Epithelial cell of prostate (primary cell): ENCODE data around the gene C10orf105.

ENCODE experiments used
- DNase-seq: peaks from one replicate; pipeline ENCODE4 v3.0.0-alpha.2; 2011; ENCODE audit warnings: low read depth, low spot score
- H3K27ac ChIP-seq: fragments of 450-650 bp; 2 replicates; pipeline ENCODE4 v1.5.1; 2017; ENCODE audit warnings: mild to moderate bottlenecking

C10orf105 gene

GRCh38 chr10:71706216-71707121, 13.1 kb downstream of the C10orf105 start:
- no peak for DNase-seq

DNA sequence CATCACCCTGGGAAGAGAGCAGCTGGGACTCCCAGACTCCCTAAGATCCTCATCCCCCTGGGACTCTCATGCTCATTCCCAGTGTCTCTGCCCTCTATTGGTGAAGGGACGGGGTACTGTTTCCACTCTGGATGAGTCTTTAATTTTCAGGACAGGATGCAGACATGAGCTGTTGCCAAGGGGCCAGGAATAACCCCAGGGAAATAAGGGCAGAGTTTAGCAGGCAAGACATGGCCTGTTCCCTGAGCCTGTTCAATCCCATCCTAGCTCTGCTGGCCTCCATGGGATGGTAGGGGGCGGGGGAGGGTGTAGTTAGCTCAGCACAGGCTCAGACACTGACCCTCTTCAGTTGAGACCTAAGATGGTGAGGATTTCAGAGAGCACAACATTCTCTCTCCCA, 14.0 kb downstream of the C10orf105 start:
- no peak for DNase-seq
- no peak overlapping the region for H3K27ac ChIP-seq

More at GRCh38 chr10:71706216-71707121, 13.1 kb downstream of the C10orf105 start:
- no peak overlapping the region for H3K27ac ChIP-seq

DNA sequence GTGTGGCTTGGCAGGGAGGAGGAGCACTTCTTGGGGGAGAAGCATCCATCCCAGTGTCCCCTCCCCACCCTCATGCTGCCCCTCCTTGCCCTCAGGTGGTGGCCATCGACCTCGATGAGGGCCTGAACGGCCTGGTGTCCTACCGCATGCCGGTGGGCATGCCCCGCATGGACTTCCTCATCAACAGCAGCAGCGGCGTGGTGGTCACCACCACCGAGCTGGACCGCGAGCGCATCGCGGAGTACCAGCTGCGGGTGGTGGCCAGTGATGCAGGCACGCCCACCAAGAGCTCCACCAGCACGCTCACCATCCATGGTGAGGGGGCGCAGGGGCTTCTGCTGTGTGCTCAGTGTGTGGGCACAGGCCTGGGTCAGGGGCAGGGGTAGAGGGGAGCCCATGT, 14.8 kb downstream of the C10orf105 start:
- DNase-seq, result no peak
- no peak overlapping the region for H3K27ac ChIP-seq

DNA sequence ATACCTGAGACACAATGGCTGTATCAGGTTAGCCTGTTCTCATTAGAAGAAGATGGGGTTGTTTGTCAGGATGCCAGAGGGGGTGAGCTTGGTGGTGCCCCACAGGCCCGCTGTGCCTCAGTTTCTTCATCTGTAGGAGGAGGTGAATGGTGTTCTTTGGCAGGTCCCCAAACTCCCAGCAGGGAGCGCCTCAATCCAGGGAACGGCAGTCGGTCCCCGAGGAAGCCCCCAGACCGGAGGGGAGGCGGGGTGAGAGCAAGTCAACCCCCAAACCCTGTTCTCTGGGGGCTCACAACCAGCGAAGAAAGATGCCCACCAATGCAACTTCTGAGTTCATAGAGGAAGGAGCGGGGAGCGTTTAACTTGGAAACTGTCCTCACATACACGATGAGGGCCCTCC, 16.0 kb downstream of the C10orf105 start:
- no peak for DNase-seq
- H3K27ac ChIP-seq, result no peak overlapping the region

- no peak overlapping the region for H3K27ac ChIP-seq
- DNase-seq, result no peak
Measured at GRCh38 chr10:71701496-71702132, 18.0 kb downstream of the C10orf105 start.

- DNase-seq, result no peak
- H3K27ac ChIP-seq, result no peak overlapping the region
Measured at GRCh38 chr10:71700731-71701368, 18.7 kb downstream of the C10orf105 start.

DNA sequence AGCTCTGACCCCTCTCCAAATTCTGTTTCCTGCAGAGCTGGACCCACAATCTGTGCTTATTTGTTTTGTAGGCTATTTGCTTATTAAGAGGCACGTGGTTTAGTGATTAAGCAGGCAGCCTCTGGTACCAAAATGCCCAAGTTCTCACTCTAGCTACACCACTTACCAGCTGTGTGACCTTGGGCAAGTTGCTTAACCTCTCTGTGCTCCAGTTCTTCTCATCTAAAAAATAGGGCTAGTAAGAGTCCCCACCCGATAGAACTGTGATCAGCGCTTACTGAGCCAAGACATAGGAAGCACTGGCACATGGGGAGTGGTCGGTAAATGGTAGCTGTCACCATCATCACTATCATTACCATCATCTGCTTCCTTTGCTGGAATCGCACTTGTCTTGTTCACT, 20.8 kb downstream of the C10orf105 start:
- no peak overlapping the region for H3K27ac ChIP-seq
- no peak for DNase-seq

DNA sequence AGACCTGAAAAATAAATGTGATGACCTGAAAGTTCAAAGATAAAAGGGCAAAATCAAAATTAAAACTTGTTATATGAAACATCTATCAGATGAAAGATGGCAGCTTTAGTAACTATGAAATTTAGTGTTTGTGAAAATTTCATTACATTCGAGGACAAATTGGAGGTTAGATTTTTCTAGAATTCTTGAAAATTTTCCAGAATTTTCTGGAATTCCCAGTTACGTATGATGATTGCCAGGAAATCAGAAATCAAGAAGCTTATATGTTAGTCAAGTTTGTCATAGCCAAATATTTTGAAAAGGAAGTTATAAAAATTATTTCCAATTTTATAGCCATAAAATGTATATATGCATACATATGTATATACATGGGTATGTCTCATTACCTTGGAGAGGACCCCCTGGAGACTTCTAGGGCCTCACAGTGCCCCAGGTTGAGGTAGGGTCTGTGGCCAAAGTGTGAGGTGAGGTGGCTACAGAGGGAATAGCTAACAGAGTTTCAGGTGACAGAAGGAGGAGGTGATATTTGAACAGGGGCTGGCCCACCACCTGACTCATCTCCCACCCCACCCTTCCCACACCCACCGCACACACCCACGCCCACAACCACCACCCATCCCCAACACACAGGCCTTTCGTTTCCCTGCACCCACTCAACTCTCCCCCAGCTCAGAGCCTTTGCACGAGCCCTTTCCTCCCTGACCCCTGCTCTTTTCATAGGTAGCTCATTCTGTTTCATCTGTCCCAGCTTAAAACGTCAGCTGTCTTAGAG, 21.5 kb downstream of the C10orf105 start:
- no peak for DNase-seq
- no peak overlapping the region for H3K27ac ChIP-seq

DNA sequence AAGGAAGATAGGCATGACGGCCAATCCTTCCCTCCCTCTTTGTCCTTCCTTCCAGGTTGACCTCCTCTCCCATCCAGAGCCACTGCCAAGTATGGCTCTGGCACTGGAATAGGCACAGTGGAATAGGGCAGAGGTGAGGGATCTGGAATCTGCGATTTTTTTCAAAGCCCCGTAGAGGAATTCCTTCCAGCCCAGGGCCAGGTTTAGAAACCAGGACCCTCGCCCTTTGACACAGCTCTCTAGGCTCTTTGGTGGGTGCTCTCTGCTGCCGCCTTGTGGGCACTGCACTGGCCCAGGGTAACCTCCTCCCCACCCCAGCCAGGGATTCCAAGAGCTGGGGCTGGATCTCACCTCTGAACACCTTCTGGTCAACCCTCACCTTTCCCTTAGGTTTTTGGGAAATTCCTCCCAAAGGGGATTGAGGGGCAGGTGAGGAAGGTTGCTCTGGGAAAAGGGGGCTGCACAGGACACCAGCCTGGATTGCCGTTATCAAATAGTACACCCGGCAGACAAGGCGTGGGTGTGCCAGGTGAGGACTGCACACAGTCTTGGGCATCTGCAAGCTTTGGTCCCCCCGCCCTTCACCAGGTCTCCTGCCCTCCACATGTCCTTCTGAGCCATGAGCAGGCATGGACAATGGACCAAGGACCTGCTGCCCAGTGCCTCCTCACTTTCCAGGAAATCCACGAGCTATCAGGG, 22.8 kb downstream of the C10orf105 start:
- no peak overlapping the region for H3K27ac ChIP-seq
- DNase-seq, result no peak

DNA sequence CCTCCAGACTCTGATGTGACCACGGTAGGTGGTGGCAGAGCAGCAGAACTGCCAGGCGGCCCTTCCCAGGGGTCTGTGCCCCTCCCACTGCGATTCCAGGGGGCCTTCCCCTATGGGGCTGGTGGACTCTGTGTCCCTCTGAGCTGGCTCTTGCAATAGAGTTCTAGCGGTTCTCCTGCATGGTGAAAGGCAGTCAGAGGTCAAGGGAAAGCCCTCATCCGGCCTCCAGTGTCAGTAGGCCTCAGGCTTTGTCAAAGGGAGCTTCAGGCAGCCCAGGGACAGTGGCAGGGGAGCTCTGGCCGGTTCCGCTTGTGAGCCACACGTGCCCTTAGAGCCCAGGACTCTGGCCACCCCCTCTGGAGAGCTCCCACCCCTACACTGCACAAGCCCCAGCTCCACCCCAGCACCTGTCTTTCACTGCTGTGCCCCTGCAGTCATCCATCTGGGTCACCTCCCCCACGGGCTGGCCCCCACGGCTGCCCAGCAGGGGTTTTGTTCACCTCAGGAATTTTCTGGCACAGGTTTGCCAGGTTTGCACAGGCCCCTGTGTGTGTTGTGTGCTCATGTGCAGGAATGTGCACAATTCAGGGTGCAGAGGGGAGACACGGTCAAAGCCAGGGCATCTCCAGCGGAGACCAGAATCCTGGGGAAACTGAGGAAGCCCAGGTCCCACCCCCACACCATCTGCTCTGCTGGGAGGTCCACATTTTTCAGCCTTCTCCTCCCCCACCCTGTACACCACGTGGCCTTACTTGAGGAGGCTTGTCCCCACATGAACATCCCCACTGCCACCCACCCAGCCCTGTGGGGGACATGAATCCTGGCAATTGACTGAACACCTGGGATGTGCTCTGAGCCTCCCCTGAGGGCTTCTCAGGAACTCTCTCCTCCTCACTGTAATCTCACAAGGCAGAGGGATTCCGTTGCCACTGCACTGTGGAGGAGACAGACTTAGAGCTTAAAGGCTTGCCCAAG, 23.8 kb downstream of the C10orf105 start:
- DNase-seq, result no peak

GRCh38 chr10:71694567-71694968, 25.0 kb downstream of the C10orf105 start:
- H3K27ac ChIP-seq, result no peak overlapping the region
- no peak for DNase-seq

More for the DNA sequence above, 23.8 kb downstream of the C10orf105 start:
- H3K27ac ChIP-seq, result no peak overlapping the region

- no peak overlapping the region for H3K27ac ChIP-seq
- DNase-seq, result no peak
Measured at GRCh38 chr10:71694039-71694501, 25.5 kb downstream of the C10orf105 start.

DNA sequence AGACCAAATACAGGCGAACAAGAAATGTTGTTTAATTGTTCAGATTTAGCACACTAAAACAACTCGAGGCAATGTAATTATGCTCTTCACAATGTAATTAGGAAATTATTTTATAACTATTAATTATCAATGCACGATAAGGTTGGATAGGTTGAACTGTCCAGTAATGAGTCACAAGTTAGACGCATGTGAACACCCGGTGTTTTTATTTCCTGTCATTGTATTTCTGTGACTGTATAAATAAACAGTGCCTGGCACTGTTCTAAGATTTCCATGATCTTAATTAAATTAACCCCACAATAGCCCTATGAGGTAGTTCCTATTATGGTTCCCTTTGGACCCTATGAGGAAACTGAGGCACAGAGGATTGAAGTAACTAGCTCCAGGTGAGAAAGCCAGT, 26.2 kb downstream of the C10orf105 start:
- DNase-seq, result no peak
- H3K27ac ChIP-seq, result no peak overlapping the region

- DNase-seq, result no peak
- no peak overlapping the region for H3K27ac ChIP-seq
Measured at GRCh38 chr10:71692598-71693306, 26.8 kb downstream of the C10orf105 start.

DNA sequence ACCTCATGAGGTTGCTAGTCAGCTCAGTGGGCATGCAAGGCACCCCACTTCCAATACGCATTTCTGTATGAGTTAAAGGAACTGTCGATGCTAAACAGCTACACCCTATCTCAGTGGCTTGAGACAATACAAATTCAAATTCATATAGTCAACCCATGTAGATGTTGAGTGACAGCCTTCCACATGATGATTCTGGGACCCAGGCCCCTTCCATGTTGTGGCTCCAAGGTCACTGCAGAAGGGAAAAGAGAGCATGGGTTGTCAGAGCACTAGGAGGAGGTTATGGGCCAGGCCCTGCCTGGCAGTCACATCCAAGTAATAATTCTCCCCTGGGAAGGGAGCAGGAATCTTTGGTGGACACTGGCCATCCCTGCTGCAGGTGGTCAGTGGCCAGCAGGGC, 28.2 kb downstream of the C10orf105 start:
- no peak for DNase-seq
- H3K27ac ChIP-seq, result no peak overlapping the region

GRCh38 chr10:71690094-71690720, 29.4 kb downstream of the C10orf105 start:
- no peak for DNase-seq
- no peak overlapping the region for H3K27ac ChIP-seq

DNA sequence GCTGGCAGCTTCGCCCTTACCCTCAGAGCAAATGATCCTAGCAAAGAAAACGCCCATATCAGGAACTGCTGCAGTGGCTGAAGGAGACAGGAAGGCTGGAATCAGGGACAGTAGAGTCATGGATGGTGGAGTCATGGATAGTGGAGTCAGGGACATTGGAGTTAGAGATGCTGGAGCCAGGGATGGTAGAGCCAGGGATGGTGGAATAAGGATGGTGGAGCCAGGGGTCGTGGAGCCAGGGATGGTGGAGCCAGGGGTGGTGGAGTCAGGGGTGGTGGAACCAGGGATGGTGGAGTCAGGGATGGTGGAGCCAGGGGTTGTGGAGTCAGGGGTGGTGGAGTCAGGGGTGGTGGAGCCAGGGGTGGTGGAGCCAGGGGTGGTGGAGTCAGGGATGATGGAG, 31.3 kb downstream of the C10orf105 start:
- no peak overlapping the region for H3K27ac ChIP-seq
- no peak for DNase-seq
